Esophagus squamous epithelium (tissue), 5 donors: ENCODE data around the gene ARHGAP28. TPM values are rescaled to one million over a fixed set of nuclear protein-coding genes. Genes with fewer than 3 reads are reported as not detected.

Source experiments
- DNase-seq: peaks from one replicate; lab custom pipeline; 2025; lab: John Stamatoyannopoulos, UW
- H3K27ac ChIP-seq, 4 donors: fragments of 200-600 bp; sonication (generic); one replicate each; pipeline ENCODE4 v1.5.1; 2016 to 2019; ENCODE audit warnings: mild to moderate bottlenecking in 1 of 4
- H3K27me3 ChIP-seq, 4 donors: fragments of 200-600 bp; sonication (generic); 1 replicate in 3 of 4; 2 replicates in 1 of 4; pipeline versions ENCODE4 v1.5.1 to v1.6.0; 2017 to 2021; ENCODE audit warnings: antibody characterized with exemption in 1 of 4
- H3K36me3 ChIP-seq, 3 donors: fragments of 200-600 bp; sonication (generic); one replicate each; pipeline ENCODE4 v1.5.1; 2016 to 2019
- H3K4me1 ChIP-seq, 3 donors: fragments of 200-600 bp; sonication (generic); one replicate each; pipeline ENCODE4 v1.5.1; 2017 to 2019
- H3K4me3 ChIP-seq, 4 donors: fragments of 200-600 bp; sonication (generic); 1 replicate in 3 of 4; 2 replicates in 1 of 4; pipeline ENCODE4 v1.5.1; 2016 to 2019; ENCODE audit warnings: mild to moderate bottlenecking in 2 of 4, moderate library complexity in 1 of 4
- H3K9me3 ChIP-seq, 3 donors: fragments of 200-600 bp; sonication (generic); one replicate each; pipeline ENCODE4 v1.5.1; 2016 to 2019
- POLR2A ChIP-seq, 4 donors: fragments of 450-650 bp; IDR thresholded peaks; one replicate each; pipeline ENCODE4 v1.6.1; 2017; ENCODE audit warnings: antibody characterized with exemption in 4 of 4, mild to moderate bottlenecking in 4 of 4, moderate library complexity in 3 of 4
- WGBS, 2 donors: methylation state at CpG; one replicate each; pipeline ENCODE4 v1.1.5; 2018; 5-methylcytosine and 5-hydroxymethylcytosine counted together
- intact Hi-C: fragments of 100-400 bp; cut with DNase I; formaldehyde crosslinking; loops from one replicate; pipeline ENCODE4 v1.15.0; 2022
- total RNA-seq, 4 donors: library from RNA; depleted of rRNA; stranded (reverse); fragments of >200 nt; gene quantifications; one replicate each; pipeline ENCODE4 v1.1.0, GENCODE V29; 2016
- TF ChIP-seq, protein P1 (sequence below), 6 experiments: fragments of 450-650 bp in 4 of 6; fragments of 200-600 bp in 2 of 6; sonication (generic) in 2 of 6; IDR thresholded peaks; one replicate each; pipeline ENCODE4 v1.5.1; 2016 to 2019; ENCODE audit warnings: antibody characterized with exemption in 6 of 6, mild to moderate bottlenecking in 4 of 6, moderate library complexity in 4 of 6
- donor health status: DM: yes; HTN: yes; CAD: no.

Gene ARHGAP28
- total RNA-seq, 4 donors from 2014 or later: 1.2 to 4.8 (median 3.4) TPM

DNA sequence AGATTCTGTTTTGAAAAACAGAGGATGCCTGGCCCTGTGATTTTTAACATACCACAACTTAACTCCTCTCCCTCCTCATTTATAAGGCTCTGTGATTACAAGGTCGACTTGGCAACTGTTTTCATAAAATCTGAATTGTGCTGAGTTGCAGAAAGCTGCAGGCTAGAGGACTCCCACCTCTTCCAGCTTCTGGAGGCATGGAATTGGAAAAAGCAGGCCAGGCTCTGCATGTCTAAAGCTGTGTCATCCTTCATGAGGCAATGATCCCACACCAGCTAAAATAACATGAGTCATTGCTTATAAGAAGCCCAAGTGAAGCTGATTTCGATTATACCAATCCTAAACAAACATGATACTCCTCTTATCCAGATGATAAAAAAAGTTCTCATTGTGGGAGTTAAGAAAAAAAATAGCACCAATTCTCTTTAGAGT lies 11.7 kb downstream of the ARHGAP28 start:
- DNase-seq: no peak
- Histone ChIP-seq H3K4me1 (peaks cover 0 to 20% (median 17%) of the 10 kb centered on the region in 3 donors), H3K36me3 (no peaks in the 10 kb centered on the region), H3K9me3 (no peaks in the 10 kb centered on the region), H3K27me3 (no peaks in the 10 kb centered on the region), H3K27ac (peak overlapping the region in 3 of 4 donors; percentile 58 to 83 (median 78)), H3K4me3 (no peak overlapping the region)
- 8 to 14% methylated on average over 2 of the region's 2 CpGs for WGBS, 2 donors
- TF ChIP-seq, protein P1, sequence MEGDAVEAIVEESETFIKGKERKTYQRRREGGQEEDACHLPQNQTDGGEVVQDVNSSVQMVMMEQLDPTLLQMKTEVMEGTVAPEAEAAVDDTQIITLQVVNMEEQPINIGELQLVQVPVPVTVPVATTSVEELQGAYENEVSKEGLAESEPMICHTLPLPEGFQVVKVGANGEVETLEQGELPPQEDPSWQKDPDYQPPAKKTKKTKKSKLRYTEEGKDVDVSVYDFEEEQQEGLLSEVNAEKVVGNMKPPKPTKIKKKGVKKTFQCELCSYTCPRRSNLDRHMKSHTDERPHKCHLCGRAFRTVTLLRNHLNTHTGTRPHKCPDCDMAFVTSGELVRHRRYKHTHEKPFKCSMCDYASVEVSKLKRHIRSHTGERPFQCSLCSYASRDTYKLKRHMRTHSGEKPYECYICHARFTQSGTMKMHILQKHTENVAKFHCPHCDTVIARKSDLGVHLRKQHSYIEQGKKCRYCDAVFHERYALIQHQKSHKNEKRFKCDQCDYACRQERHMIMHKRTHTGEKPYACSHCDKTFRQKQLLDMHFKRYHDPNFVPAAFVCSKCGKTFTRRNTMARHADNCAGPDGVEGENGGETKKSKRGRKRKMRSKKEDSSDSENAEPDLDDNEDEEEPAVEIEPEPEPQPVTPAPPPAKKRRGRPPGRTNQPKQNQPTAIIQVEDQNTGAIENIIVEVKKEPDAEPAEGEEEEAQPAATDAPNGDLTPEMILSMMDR (IDR thresholded peaks at IDR 0.05): no peak
- TF ChIP-seq POLR2A (IDR thresholded peaks at IDR 0.05): no peak
- intact Hi-C loops: no loop called here

- peak overlapping the region in 3 of 4 donors; percentile 58 to 78 (median 68) for H3K27ac ChIP-seq
- no peaks in the 10 kb centered on the region for H3K9me3 ChIP-seq
- intact Hi-C loops: no loop called here
- H3K4me3 ChIP-seq: no peak overlapping the region
- 74 to 77% methylated on average over 2 of the region's 2 CpGs for WGBS, 2 donors
- no peaks in the 10 kb centered on the region for H3K27me3 ChIP-seq
- no peak for DNase-seq
- TF ChIP-seq POLR2A (IDR thresholded peaks at IDR 0.05): no peak
- TF ChIP-seq, protein P1 (IDR thresholded peaks at IDR 0.05): no peak
- peaks cover 0 to 23% (median 17%) of the 10 kb centered on the region in 3 donors for H3K4me1 ChIP-seq
- H3K36me3 ChIP-seq: no peaks in the 10 kb centered on the region
Measured at GRCh38 chr18:6741786-6742185, 12.3 kb downstream of the ARHGAP28 start.

DNA sequence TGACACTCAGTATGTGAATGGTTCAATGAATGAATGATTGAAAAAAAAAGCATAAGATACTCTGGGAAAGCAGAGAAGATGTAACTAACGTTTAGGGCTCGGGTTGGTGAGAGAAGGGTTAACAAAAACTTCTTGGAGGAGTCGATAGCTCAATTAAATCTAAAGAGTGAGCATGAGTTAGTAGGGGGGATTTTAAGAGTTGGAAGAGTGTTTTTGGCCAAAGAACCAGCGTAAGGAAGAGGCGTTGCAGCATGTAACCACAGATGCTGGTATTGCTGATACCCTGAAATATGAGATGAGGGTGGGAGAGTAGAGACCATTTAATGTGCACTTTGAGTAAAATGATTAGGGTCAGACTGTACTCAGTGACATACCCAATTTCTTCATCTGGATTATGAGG lies 14.5 kb downstream of the ARHGAP28 start:
- no peaks in the 10 kb centered on the region for H3K9me3 ChIP-seq
- intact Hi-C loops: no loop called here
- H3K4me1 ChIP-seq: peaks cover 0 to 34% (median 20%) of the 10 kb centered on the region in 3 donors
- no peak for TF ChIP-seq POLR2A (IDR thresholded peaks at IDR 0.05)
- TF ChIP-seq, protein P1 (IDR thresholded peaks at IDR 0.05): no peak
- 75 to 78% methylated on average over 5 of the region's 5 CpGs for WGBS, 2 donors
- no peak overlapping the region for H3K4me3 ChIP-seq
- H3K27ac ChIP-seq: no peak overlapping the region
- H3K36me3 ChIP-seq: no peaks in the 10 kb centered on the region
- DNase-seq: no peak
- no peaks in the 10 kb centered on the region for H3K27me3 ChIP-seq

GRCh38 chr18:6744816-6745455 lies 15.4 kb downstream of the ARHGAP28 start:
- DNase-seq: no peak
- no peaks in the 10 kb centered on the region for H3K9me3 ChIP-seq
- H3K27ac ChIP-seq: no peak overlapping the region
- no peaks in the 10 kb centered on the region for H3K36me3 ChIP-seq
- no peaks in the 10 kb centered on the region for H3K27me3 ChIP-seq
- H3K4me1 ChIP-seq: peaks cover 0 to 34% (median 18%) of the 10 kb centered on the region in 3 donors
- TF ChIP-seq, protein P1 (IDR thresholded peaks at IDR 0.05): no peak
- no peak for TF ChIP-seq POLR2A (IDR thresholded peaks at IDR 0.05)
- intact Hi-C loops: no loop called here
- no peak overlapping the region for H3K4me3 ChIP-seq
- 81 to 92% methylated on average over 1 of the region's 1 CpG for WGBS, 2 donors

DNA sequence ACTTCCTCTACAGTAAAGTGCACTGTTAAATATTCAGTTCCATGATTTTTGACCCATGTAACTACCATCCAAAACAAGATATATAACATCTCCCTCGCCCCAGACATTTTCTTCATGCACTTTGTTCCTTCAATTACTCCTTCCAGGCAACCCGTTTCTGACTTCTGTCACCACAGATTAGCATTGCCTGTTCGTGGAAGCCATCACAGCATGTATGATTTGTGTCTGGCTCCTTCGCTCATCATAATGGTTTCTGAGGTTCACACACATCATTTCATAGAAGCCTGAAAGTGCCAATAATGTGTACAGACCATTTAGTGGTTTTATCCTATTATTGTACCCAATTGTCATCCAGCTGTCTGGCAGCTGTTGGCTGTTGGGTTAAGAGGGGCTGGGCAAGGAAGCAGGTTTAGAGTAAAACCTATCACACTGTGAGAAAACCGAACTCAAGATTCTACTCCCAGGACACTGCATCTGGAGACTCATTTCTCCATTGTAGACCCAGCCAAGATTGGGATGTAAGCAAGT lies 16.1 kb downstream of the ARHGAP28 start:
- Histone ChIP-seq H3K27ac (no peak overlapping the region), H3K4me1 (peaks cover 0 to 31% (median 14%) of the 10 kb centered on the region in 3 donors), H3K36me3 (no peaks in the 10 kb centered on the region), H3K9me3 (no peaks in the 10 kb centered on the region), H3K27me3 (no peaks in the 10 kb centered on the region), H3K4me3 (no peak overlapping the region)
- WGBS, 2 donors: 83 to 87% methylated on average over 5 of the region's 5 CpGs
- intact Hi-C loops: no loop called here
- TF ChIP-seq POLR2A (IDR thresholded peaks at IDR 0.05): no peak
- TF ChIP-seq, protein P1 (IDR thresholded peaks at IDR 0.05): no peak
- DNase-seq: no peak
